HUES48 (cell line): ENCODE data around the gene CKLF.

Experiments used
- H3K27ac ChIP-seq: one replicate; pipeline ENCODE4 v1.7.0; 2013; ENCODE audit warnings: low read depth, low read length, inconsistent platforms
- H3K27me3 ChIP-seq: 2 replicates; pipeline ENCODE4 v1.6.1; 2013; ENCODE audit warnings: mild to moderate bottlenecking, low read length; ENCODE audit not compliant: control insufficient read depth, insufficient read depth
- H3K36me3 ChIP-seq: 2 replicates; pipeline ENCODE4 v1.6.1; 2013; ENCODE audit warnings: low read length; ENCODE audit not compliant: control insufficient read depth, insufficient read depth
- H3K4me1 ChIP-seq: 2 replicates; pipeline ENCODE4 v1.6.1; 2013; ENCODE audit warnings: mild to moderate bottlenecking, low read length; ENCODE audit not compliant: control insufficient read depth, insufficient read depth
- H3K4me3 ChIP-seq: 2 replicates; pipeline ENCODE4 v1.5.1; 2013; ENCODE audit warnings: mild to moderate bottlenecking, low read depth, low read length
- H3K9ac ChIP-seq: 2 replicates; pipeline ENCODE4 v1.6.1; 2013; ENCODE audit warnings: mild to moderate bottlenecking, low read depth, low read length, moderate library complexity
- H3K9me3 ChIP-seq: 2 replicates; pipeline ENCODE4 v1.6.1; 2013; ENCODE audit warnings: low read length; ENCODE audit not compliant: control insufficient read depth, insufficient read depth

Gene CKLF

GRCh38 chr16:66552286-66553177, at the start of gene CKLF:
CKLF (plus strand) TSS chr16:66552576; CDS start chr16:66552716, 140 bp downstream.
- H3K9ac ChIP-seq, result 0 out of 2 replicates have a peak within 1 kb of the TSS, but pooled peaks have one; percentile 47

GRCh38 chr16:66503030-66503429, 49.3 kb upstream of the CKLF start:
- H3K36me3 ChIP-seq, result no peaks in the 10 kb centered on the region
- H3K4me1 ChIP-seq, result no peaks in the 10 kb centered on the region
- H3K27ac ChIP-seq, result no peak overlapping the region
- H3K9me3 ChIP-seq, result no peaks in the 10 kb centered on the region
- H3K27me3 ChIP-seq, result no peaks in the 10 kb centered on the region
- no peak overlapping the region for H3K9ac ChIP-seq
- no peak overlapping the region for H3K4me3 ChIP-seq

More at GRCh38 chr16:66552286-66553177, at the start of gene CKLF:
- Histone ChIP-seq H3K4me3 (peak within 1 kb of the TSS; percentile 62), H3K27me3 (peaks cover 21% of the 10 kb centered on the region), H3K27ac (peak within 1 kb of the TSS; percentile 9), H3K36me3 (no peaks in the 10 kb centered on the region), H3K9me3 (no peaks in the 10 kb centered on the region), H3K4me1 (peaks cover 4% of the 10 kb centered on the region)

GRCh38 chr16:66503612-66504011, 48.8 kb upstream of the CKLF start:
- Histone ChIP-seq H3K4me1 (no peaks in the 10 kb centered on the region), H3K4me3 (no peak overlapping the region), H3K36me3 (no peaks in the 10 kb centered on the region), H3K27ac (no peak overlapping the region), H3K27me3 (no peaks in the 10 kb centered on the region), H3K9me3 (no peaks in the 10 kb centered on the region), H3K9ac (no peak overlapping the region)

- Histone ChIP-seq H3K27ac (no peak overlapping the region), H3K36me3 (no peaks in the 10 kb centered on the region), H3K4me3 (no peak overlapping the region), H3K9me3 (no peaks in the 10 kb centered on the region), H3K27me3 (no peaks in the 10 kb centered on the region), H3K4me1 (peaks cover 26% of the 10 kb centered on the region), H3K9ac (no peak overlapping the region)
Measured at GRCh38 chr16:66507731-66508239, 44.6 kb upstream of the CKLF start.

GRCh38 chr16:66508248-66508913, 44.0 kb upstream of the CKLF start:
- Histone ChIP-seq H3K4me1 (peaks cover 29% of the 10 kb centered on the region), H3K9ac (no peak overlapping the region), H3K4me3 (no peak overlapping the region), H3K27me3 (no peaks in the 10 kb centered on the region), H3K9me3 (no peaks in the 10 kb centered on the region), H3K27ac (no peak overlapping the region), H3K36me3 (no peaks in the 10 kb centered on the region)

- no peak overlapping the region for H3K9ac ChIP-seq
Measured at GRCh38 chr16:66508914-66509496, 43.4 kb upstream of the CKLF start.

GRCh38 chr16:66509576-66509975, 42.8 kb upstream of the CKLF start:
- peaks cover 29% of the 10 kb centered on the region for H3K4me1 ChIP-seq
- no peak overlapping the region for H3K27ac ChIP-seq
- no peaks in the 10 kb centered on the region for H3K9me3 ChIP-seq

More at GRCh38 chr16:66508914-66509496, 43.4 kb upstream of the CKLF start:
- Histone ChIP-seq H3K27me3 (no peaks in the 10 kb centered on the region), H3K27ac (no peak overlapping the region), H3K4me1 (peaks cover 29% of the 10 kb centered on the region), H3K4me3 (no peak overlapping the region), H3K9me3 (no peaks in the 10 kb centered on the region), H3K36me3 (no peaks in the 10 kb centered on the region)

GRCh38 chr16:66510298-66510697, 42.1 kb upstream of the CKLF start:
- peaks cover 32% of the 10 kb centered on the region for H3K4me1 ChIP-seq
- no peaks in the 10 kb centered on the region for H3K36me3 ChIP-seq
- no peak overlapping the region for H3K27ac ChIP-seq
- no peak overlapping the region for H3K4me3 ChIP-seq
- no peaks in the 10 kb centered on the region for H3K9me3 ChIP-seq
- no peaks in the 10 kb centered on the region for H3K27me3 ChIP-seq
- H3K9ac ChIP-seq, result no peak overlapping the region

More at GRCh38 chr16:66509576-66509975, 42.8 kb upstream of the CKLF start:
- Histone ChIP-seq H3K4me3 (no peak overlapping the region), H3K9ac (no peak overlapping the region), H3K27me3 (no peaks in the 10 kb centered on the region), H3K36me3 (no peaks in the 10 kb centered on the region)

- Histone ChIP-seq H3K27ac (peak overlapping the region; percentile 93), H3K9ac (0 out of 2 replicates have a peak overlapping the region, but pooled peaks have one; percentile 16), H3K9me3 (no peaks in the 10 kb centered on the region), H3K27me3 (no peaks in the 10 kb centered on the region), H3K4me3 (no peak overlapping the region), H3K36me3 (no peaks in the 10 kb centered on the region), H3K4me1 (peaks cover 34% of the 10 kb centered on the region)
Measured at GRCh38 chr16:66510711-66511601, 41.4 kb upstream of the CKLF start.
